Kidney capillary endothelial cell (primary cell): ENCODE results near the gene ATP13A5.
A peak's percentile ranks its signal among the peaks of the same experiment; 100 is the strongest.

Source experiments
- DNase-seq: peaks from one replicate; pipeline ENCODE4 v3.0.0-alpha.2; 2018; ENCODE audit warnings: low spot score

The ATP13A5 gene, protein sequence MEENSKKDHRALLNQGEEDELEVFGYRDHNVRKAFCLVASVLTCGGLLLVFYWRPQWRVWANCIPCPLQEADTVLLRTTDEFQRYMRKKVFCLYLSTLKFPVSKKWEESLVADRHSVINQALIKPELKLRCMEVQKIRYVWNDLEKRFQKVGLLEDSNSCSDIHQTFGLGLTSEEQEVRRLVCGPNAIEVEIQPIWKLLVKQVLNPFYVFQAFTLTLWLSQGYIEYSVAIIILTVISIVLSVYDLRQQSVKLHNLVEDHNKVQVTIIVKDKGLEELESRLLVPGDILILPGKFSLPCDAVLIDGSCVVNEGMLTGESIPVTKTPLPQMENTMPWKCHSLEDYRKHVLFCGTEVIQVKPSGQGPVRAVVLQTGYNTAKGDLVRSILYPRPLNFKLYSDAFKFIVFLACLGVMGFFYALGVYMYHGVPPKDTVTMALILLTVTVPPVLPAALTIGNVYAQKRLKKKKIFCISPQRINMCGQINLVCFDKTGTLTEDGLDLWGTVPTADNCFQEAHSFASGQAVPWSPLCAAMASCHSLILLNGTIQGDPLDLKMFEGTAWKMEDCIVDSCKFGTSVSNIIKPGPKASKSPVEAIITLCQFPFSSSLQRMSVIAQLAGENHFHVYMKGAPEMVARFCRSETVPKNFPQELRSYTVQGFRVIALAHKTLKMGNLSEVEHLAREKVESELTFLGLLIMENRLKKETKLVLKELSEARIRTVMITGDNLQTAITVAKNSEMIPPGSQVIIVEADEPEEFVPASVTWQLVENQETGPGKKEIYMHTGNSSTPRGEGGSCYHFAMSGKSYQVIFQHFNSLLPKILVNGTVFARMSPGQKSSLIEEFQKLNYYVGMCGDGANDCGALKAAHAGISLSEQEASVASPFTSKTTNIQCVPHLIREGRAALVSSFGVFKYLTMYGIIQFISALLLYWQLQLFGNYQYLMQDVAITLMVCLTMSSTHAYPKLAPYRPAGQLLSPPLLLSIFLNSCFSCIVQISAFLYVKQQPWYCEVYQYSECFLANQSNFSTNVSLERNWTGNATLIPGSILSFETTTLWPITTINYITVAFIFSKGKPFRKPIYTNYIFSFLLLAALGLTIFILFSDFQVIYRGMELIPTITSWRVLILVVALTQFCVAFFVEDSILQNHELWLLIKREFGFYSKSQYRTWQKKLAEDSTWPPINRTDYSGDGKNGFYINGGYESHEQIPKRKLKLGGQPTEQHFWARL

DNA sequence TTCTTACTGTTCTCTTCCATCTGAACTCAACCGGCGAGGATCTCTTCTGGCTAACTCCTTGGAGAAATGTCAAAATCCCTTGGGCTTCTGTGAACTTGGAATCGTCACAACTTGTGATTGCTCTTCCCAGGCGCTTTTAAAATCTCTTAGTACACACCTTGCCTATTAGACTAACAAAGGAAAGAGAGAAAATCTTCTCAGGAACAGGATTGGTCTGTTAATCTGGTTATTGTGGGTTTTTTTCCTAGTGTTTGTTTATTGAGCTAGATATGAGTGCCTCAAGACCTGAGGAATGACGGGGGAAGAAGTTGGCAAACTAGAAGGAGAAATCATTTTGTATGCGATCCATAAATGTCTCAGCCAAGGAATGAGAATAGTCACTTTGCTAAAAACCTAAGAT is at the start of gene ATP13A5:
ATP13A5 (minus strand) TSS at position 48 of the 400 bp plus-strand sequence; CDS start at position 20, 28 bp downstream.
- DNase-seq, result no peak

DNA sequence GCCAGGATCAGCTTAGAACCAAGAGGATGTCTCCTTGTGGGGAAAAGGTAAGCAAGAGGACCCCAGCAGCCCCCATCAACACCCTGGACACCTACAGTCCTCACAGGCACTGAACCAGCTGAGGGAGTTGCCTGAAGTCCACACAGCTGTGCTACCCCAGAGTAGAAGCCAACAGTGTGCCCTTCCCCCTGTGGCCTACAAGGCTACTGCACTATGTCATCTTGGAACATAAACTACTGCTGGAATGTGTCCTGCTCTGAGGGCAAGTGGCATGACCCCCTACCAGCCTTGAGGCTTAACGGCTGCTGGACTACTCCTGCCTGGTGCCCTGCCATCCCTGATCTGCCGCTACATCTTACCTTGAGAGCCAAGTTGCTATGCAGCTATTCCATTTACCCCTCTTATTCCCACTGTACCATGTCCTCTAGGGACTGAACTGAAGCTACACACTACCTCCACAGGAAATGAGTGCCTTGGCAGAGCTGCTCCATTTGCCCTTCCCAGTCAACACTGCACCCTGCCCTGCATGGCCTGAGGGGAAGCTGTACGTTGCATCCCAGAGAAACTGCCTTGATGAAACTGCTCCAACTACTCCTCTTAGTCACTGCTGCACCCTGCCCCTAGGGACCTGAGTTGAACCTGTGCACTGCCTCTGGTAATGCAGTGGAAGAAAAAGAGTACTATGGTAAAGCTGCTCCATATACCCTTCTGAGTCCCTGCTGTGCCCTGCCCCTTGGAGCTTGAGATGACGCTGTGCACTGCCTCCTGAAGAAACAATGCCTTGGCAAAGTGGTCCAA is 40.2 kb upstream of the ATP13A5 start:
- DNase-seq, result no peak

DNA sequence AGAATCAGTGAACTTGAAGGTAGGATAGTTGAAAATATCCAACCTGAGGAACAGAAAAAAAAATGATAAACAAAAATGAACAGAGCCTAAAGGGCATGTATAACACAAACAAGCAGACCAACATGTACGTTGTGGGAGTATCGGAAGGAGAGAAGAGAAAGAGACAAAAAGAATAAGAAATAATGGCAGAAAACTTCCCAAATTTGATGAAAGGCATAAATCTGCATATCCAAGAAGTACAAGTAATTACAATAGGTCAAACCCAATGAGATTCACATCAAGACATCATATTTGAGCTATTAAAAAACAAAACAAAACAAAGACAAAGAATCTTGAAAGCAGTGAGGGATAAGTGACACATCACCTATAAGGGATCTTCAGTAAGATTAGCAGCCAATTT is 38.1 kb upstream of the ATP13A5 start:
- no peak for DNase-seq

DNA sequence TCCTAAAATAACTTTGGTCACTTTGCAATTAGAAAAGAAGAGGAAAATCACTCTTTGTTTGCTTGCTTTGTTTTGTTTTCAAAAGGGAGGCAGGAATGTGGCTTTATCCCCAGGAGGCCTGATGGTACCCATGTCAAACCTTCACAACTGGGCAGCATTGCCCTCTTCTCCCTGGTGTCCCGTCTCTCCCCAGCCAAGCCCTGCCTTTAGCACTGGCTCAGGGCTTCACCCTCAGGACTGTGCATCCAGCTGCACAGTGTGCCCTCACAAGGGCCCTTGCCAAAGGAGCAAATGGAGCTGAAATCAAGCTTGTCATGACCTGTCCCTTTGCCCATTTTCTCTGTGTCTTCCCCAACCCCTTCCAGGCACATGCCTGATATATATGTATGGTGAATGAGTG is 29.1 kb upstream of the ATP13A5 start:
- DNase-seq, result no peak

DNA sequence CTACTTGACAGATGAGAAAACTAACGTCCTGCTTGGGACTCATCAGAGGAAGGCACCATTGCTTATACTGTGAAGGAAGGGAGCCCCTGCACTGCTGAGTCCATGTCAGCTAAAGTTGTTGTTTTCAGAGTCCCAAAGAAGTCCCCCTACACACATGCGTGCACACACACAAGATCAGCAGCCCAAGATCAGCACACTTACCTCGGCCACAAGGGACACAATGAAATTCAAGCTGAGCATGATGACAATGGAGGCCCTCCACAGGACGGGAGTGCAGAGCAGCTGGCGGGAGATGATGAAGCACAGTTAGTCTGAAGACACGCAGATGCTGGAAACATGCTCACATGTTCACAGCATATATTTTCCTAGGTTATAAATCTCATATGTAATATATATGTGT is 28.6 kb upstream of the ATP13A5 start:
- no peak for DNase-seq

DNA sequence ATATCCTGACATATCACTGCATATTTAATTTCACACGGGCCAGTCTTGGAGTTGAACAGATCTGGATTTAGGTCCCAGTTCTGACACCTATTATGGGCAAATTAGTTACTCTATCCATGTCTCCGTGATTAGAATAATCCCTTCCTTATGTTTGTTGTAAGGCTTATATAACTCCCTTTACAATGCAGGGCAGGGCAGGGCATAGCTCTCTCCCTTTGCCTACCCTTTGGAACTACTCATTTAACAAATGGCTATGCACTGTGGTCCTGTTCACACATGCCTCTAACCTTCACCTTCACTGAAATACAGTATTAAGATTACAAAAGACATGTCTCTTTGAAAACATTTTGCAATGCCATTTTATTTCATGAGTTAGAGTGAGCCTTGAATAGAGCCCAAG is 24.8 kb upstream of the ATP13A5 start:
- DNase-seq, result no peak

DNA sequence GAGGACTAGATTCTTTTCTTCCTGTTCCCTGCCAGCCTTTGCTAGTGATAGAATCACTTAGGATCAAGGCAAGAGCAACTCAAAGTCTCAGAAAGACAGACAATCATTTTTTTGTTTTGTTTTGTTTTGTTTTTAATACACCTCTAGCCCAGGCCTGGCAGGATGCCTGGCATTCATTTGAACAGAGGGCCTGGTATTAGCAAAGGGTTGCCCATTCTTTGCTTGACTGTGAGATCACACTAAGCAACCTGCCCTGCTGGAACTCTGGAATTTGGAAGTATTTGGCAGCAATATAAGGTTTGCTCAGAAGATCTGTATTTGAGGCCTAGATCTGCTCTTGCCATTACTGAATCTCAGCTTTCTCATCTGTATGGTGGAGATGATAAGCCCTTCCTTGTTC is 21.8 kb upstream of the ATP13A5 start:
- DNase-seq, result no peak

DNA sequence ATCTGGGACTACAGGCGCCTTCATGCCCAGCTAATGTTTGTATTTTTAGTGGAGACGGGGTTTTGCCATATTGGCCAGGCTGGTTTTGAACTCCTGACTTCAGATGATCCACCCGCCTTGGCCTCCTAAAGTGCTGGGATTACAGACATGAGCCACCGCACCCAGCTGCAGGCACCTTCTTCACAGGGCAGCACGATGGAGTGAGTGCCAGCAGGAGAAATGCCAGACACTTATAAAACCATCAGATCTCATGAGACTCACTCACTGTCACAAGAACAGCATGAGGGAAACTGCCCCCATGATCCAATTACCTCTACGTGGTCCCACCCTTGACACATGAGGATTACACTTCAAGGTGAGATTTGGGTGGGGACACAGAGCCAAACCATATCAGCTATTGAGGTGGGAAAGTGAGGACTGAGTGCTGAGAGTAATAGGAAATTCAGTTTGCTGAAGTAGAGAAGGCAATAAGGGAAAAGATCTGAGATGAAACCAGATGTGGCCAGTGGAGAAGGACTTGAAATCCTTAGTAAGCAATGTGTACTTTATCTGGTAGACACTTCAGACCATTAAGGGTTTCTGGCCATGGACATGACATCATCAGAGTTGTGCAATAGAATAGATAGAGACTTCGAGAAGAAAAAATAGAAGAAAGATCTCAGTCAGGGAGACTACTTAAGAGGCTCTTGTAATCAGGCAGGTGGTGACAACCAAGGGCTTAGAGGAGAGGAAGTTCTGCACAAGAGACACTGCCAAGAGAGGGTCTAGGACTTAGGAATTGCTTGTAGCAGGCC is 18.1 kb upstream of the ATP13A5 start:
- DNase-seq, result no peak

DNA sequence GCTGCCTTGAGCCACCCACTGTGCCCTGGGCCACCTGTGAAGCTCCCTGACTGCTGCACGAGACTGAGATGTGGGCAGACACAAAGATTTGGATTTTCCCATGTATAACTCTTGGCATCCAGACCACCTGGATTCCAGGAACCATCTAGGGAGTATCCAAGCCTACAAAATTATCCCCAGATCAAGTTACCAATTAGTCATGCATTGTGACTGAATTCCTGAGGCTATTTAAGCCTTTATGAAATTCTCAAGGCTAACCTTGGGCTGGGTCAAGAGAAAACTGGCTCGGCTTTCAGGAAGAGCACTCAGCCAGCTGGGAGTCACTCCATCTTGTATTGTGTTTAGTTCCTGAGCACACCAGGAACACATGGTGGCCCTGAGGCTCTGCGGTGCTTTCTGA is 13.3 kb upstream of the ATP13A5 start:
- DNase-seq, result peak; percentile 77

DNA sequence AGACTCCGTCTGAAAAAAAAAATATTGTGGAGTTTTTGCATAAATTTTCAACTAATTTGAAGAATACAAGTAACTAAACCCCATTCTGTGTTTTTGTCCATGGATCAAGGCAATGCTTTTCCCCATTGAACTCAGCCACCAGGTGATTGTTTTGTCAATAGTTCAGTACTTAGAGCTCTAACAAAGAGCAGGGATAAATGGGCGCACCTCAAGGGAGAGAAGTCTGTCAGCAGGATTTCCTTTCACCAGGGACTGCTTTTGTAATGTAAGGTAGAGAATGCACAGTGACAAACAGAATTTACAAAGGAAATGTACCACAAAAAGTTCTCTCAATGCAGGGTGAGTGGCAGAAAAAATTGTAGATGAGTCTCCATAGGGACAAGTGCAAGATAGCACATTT is 10.8 kb upstream of the ATP13A5 start:
- no peak for DNase-seq

DNA sequence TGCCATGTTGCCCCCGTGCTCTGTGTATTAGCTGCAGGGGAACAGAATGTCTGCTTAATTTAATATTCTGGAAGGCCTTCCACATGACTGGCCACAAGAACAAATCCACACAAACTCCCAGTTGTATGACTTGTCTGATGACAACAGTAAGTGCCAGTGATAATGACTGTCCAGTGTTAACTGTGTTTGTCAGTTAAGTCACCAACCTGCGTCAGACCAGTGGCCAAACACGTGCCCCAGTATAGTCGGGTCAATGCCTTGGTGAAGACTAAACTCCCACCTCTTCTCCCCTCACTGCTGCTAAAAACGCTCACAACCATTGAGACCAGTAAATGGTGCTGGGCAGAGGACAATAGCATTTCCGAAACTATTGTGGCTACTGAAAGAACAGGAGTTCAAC is 9.8 kb upstream of the ATP13A5 start:
- DNase-seq, result no peak

DNA sequence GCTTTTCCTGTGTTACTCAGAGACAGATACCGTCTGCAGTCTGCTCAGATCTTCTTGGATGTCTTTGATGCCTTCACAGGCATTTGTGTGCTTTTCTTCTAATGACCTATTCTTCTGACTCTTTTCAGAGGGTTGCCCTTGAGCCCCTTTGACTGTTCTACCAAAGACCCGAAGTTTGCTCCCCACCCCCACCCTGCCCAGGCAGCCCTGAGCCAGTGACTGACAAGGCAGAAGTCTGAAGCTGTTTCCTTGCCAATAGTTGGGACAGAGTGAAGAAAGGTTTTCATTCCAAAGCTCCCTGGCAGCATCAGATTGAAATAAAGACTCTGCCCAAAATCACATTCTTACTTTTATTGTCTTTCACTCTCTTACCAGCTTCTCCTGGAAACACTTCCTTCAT is 9.0 kb upstream of the ATP13A5 start:
- no peak for DNase-seq

DNA sequence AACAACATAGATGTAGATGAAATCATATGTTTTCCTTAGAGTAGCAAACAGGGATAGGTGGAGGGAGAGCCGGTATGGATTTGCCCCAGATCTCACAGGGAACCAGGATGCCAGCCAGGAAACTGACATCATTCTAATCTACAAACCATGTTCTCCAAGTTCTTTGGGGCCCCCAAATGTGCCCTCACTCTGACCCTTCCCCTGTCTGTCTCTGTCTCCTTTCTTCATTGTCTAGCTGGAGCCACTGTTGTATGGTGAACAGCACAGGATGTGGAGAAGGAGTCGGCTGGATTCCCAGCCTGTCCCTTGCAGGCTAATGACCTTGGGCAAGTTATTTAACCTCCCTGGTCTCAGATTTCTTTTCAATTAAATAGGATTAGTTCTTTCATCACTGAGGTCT is 962 bp downstream of the ATP13A5 start:
- DNase-seq, result peak; percentile 13

DNA sequence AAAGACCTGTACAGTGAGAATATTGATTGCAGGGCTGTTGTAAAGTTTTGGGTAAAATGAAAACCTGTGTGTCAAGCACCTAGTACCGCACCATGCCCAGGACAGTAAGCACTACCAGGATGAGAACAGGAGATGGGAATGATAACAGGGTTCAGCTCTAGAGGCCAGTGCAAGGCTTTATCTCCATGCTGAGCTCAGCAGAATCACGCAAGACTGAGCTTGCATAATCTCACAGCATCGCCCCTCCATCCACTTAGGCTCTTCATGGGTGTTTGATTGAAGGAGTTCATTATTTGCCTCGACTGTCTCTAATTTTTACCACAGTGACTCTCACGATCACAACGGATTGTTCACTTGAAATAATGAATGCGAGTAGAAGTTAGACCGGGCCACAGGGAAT is 2.9 kb downstream of the ATP13A5 start:
- no peak for DNase-seq

DNA sequence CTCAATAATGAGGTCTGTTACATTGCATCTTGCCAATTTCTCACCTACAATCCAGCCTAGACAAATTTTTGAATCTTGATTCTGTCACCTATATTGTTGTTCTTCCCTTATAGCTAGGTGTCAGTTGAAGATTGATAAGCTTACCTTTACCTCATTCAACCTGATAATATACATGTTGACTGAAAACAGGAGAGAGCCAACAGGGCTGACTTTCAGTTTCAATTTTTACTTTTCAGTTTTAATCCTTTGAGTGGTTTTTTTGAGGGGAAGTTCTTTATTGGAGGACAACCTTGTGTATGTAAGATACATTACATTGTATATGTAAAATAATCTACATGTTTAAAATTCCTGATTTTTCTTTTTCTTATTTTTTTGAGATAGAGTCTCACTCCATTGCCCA is 5.8 kb downstream of the ATP13A5 start:
- no peak for DNase-seq

DNA sequence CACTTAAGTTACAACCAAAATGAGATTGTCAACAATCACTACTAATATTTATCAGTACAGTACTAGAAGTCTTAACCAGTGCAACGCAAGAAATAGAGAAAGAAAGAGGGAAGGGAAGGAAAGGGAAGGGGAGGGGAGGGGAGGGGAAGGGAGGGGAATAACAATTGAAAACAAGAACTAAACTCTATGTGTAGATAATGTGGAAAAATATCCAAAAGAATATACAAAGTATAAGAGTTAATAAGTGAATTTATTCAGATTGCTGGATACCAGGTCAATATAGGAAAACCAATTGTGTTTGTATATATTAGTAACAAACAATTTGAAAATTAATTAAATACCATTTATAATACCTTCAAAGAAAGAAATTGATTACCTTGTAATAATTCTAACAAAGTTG is 10.7 kb downstream of the ATP13A5 start:
- no peak for DNase-seq

DNA sequence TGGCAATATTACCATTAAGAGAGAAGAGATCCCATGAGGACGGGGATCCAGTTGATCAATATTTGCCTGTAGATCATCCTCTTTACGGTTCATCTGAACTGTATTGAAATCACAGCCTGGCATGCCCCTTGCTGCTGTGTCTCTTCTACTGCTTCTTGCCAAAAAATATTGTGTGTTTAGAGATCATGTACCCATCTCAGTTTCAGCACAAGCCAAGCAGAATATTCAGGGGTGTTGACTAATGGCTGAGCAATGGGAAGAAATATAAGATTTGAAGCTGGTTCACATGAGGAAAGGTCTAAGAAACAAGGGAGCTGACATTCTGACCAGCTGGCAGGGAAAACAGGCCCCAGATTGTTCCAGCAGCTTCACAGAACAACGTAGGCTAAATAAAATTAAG is 21.3 kb downstream of the ATP13A5 start:
- no peak for DNase-seq

DNA sequence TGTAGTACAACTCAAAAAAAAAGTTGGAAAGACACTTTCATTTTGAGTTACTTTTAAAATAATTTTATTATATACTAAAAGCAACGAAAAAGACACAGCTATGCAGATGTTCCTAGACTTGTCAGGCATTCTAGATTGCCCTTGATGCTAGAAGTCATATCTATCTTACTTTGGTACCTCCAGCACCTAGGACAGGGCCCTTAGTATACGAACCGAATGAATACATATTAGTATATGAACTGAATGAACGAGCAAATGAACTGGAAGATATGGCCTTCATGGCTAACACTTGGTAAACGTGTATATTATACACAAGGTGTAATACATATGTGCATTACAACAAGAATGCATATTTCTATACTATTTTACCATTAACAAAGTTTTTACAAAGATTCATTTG is 24.1 kb downstream of the ATP13A5 start:
- DNase-seq, result no peak

DNA sequence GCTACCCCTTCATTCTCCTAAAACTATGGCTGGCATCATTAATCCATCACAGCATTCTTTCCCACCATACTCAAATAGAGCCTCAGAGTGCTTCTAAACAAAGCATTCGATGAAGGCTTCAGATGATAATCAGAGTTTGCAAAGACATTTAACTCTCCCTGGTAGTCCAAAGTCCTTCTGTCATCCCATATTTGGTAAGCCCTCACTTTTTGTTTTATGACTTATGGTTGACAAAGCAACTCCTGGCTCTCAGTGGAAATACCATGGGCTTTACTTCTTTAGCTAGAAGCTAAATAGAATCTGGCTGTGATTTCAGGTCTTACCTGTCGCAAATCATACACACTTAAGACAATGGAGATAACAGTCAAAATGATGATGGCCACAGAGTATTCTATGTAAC is 27.8 kb downstream of the ATP13A5 start:
- no peak for DNase-seq

DNA sequence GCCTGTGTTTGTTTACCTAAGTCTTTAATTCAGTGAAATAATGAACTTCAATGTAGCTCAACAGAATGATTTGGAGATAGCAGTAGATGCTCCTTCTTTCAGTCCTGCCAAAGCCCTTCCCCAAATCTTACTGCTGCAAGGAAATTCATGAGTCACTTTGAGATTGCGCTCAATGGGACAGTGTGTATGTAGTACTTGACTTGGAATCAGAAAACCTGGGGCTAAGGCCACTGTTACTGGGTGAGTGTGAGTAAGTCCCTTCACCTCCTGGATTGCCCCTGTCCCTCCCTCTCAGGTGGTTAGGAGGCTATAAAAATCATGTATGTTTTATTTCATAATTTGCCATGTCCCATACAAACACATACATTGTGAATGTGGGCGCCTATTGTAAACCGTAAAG is 29.9 kb downstream of the ATP13A5 start:
- no peak for DNase-seq
